ENCODE measurements around the gene BPIFA1. TPM values are rescaled to one million over a fixed set of nuclear protein-coding genes. Genes with fewer than 3 reads are reported as not detected.
A peak's percentile ranks its signal among the peaks of the same experiment; 100 is the strongest.

BPIFA1 gene
- total RNA-seq, 1 experiment from 2014 or later = not detected

DNA sequence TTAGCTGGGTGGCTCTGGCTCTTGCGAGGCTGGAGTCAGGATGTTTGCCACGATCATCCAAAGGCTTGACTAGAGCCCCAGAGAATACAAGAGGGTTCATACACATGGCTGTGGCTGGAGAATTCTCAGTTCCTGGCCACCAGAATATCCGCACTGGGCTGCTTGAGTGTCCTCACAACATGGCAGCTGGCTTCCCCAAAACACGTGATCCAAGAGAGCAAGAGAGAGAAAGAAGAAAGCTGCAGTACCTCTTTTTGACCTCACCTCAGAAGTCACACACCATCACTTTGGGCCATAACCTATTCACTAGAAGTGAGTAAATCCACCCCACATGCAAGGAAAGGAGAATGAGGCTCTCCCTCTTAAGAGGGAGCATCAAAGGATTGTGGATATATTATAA is 25.7 kb downstream of the BPIFA1 start (continued):
- TF ChIP-seq AR (CRISPR knock-in tag; IDR thresholded peaks at IDR 0.05) = no peak
- TF ChIP-seq FOXK1 (CRISPR knock-in tag; IDR thresholded peaks at IDR 0.05) = no peak
- no peak for TF ChIP-seq IRF1 (CRISPR knock-in tag; IDR thresholded peaks at IDR 0.05)
- no peak for TF ChIP-seq CREB1 (CRISPR knock-in tag; IDR thresholded peaks at IDR 0.05)
- no peak for TF ChIP-seq SMAD4 (CRISPR knock-in tag; IDR thresholded peaks at IDR 0.05)
- TF ChIP-seq GTF2I (CRISPR knock-in tag; conservative IDR thresholded peaks at IDR 0.05) = no peak
- no peak for TF ChIP-seq NR3C1 (CRISPR knock-in tag; conservative IDR thresholded peaks at IDR 0.05; ENCODE audit: low read depth)
- no peak for TF ChIP-seq OVOL2 (CRISPR knock-in tag; IDR thresholded peaks at IDR 0.05; ENCODE audit: borderline replicate concordance)

DNA sequence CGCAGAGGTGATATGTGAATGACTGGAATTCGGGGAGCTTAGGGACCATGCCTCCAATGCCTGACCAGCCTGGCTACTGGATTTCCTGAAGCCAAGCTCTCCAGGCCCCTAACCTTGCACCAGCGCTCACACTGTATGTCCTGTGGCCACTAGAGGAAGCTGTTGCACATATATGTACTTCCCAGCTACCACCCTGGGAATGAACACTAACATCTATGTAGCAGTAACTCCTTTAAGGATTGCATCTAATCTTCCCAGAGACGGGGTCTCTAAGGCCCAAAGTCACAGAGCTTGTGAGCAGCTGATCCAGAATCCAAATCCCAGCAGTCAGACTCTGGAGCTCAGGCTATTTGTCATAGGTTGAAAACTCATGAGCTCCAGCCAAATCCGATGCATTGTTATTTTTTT is 26.9 kb downstream of the BPIFA1 start:
- no peaks in the 10 kb centered on the region for H3K9me3 Mint-ChIP-seq
- H3K4me1 Mint-ChIP-seq = no peaks in the 10 kb centered on the region
- ATAC-seq = peak; percentile 99
- POLR2A ChIA-PET = interaction anchor here (0.8 kb wide), 1 partner anchor 405 kb away, joined by 3 read pairs; no protein-coding TSS in a partner anchor
- no peak overlapping the region for H3K27ac Mint-ChIP-seq
- peaks cover 12% of the 10 kb centered on the region for H3K27me3 Mint-ChIP-seq (ENCODE audit: low read depth)
- DNase-seq (ENCODE audit: low spot score) = peak; percentile 63
- H3K36me3 Mint-ChIP-seq = no peaks in the 10 kb centered on the region
- TF ChIP-seq ZBTB21 (CRISPR knock-in tag; IDR thresholded peaks at IDR 0.05; ENCODE audit: borderline replicate concordance) (no peak), MAX (CRISPR knock-in tag; IDR thresholded peaks at IDR 0.05) (no peak), GABPB1 (CRISPR knock-in tag; IDR thresholded peaks at IDR 0.05) (peak; percentile 62; the same call in 1 of the 2 replicates), FOXP1 (CRISPR knock-in tag; IDR thresholded peaks at IDR 0.05; ENCODE audit: borderline replicate concordance) (no peak), TCF7 (CRISPR knock-in tag; IDR thresholded peaks at IDR 0.05; ENCODE audit: low read depth) (no peak), SMAD3 (CRISPR knock-in tag; IDR thresholded peaks at IDR 0.05; ENCODE audit: borderline replicate concordance) (no peak)
- H3K4me3 Mint-ChIP-seq = no peak overlapping the region
- CTCF ChIA-PET = interaction anchor here (0.6 to 3.3 kb wide), 38 partner anchors 9 to 405 kb away, joined by 3 to 60 read pairs (median 5); partner anchors contain the start of gene BPIFB1

DNA sequence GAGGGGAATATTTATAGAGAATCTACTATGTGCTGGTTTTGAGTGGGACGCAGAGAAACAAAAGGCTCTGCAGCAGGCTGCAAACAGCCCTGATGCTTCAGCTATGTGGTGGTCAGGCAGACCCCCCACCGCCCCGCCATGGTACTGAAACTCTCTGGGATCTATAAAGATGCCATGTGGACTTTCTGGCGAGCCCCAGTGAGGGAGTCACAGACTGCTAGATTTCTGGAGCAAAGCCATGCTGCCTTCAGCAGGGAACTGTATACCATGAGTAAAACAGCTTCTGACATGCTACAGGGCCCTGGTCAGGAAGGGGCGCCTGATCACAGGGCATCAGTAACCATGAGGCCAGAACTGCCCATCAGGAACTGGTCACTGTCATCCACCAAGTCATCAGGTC is 28.0 kb downstream of the BPIFA1 start:
- ATAC-seq = no peak
- H3K27ac Mint-ChIP-seq = no peak overlapping the region
- TF ChIP-seq, protein P1, sequence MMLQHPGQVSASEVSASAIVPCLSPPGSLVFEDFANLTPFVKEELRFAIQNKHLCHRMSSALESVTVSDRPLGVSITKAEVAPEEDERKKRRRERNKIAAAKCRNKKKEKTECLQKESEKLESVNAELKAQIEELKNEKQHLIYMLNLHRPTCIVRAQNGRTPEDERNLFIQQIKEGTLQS (CRISPR knock-in tag; conservative IDR thresholded peaks at IDR 0.05) = no peak
- TF ChIP-seq CREB1 (CRISPR knock-in tag; IDR thresholded peaks at IDR 0.05) (no peak), ZNF263 (CRISPR knock-in tag; IDR thresholded peaks at IDR 0.05; ENCODE audit: low read depth) (no peak), HMGXB4 (CRISPR knock-in tag; IDR thresholded peaks at IDR 0.05) (no peak), SP1 (CRISPR knock-in tag; conservative IDR thresholded peaks at IDR 0.05) (no peak), ZNF317 (CRISPR knock-in tag; IDR thresholded peaks at IDR 0.05; ENCODE audit: borderline replicate concordance, low read depth) (no peak), ETV6 (CRISPR knock-in tag; IDR thresholded peaks at IDR 0.05) (no peak), ZNF532 (CRISPR knock-in tag; IDR thresholded peaks at IDR 0.05; ENCODE audit: borderline replicate concordance) (no peak), SMAD3 (CRISPR knock-in tag; IDR thresholded peaks at IDR 0.05; ENCODE audit: borderline replicate concordance) (no peak)
- TF ChIP-seq, protein P2, sequence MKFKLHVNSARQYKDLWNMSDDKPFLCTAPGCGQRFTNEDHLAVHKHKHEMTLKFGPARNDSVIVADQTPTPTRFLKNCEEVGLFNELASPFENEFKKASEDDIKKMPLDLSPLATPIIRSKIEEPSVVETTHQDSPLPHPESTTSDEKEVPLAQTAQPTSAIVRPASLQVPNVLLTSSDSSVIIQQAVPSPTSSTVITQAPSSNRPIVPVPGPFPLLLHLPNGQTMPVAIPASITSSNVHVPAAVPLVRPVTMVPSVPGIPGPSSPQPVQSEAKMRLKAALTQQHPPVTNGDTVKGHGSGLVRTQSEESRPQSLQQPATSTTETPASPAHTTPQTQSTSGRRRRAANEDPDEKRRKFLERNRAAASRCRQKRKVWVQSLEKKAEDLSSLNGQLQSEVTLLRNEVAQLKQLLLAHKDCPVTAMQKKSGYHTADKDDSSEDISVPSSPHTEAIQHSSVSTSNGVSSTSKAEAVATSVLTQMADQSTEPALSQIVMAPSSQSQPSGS (CRISPR knock-in tag; IDR thresholded peaks at IDR 0.05; ENCODE audit: borderline replicate concordance, low read depth) = no peak

More for the DNA sequence above, 28.0 kb downstream of the BPIFA1 start:
- Mint-ChIP-seq H3K9me3 (no peaks in the 10 kb centered on the region), H3K4me3 (no peak overlapping the region), H3K27me3 (ENCODE audit: low read depth) (peaks cover 12% of the 10 kb centered on the region), H3K36me3 (no peaks in the 10 kb centered on the region), H3K4me1 (no peaks in the 10 kb centered on the region)
- CTCF ChIA-PET = interaction anchor here (3.3 kb wide), 1 partner anchor 29 kb away, joined by 60 read pairs; no protein-coding TSS in a partner anchor
- POLR2A ChIA-PET = no interaction called here
- no peak for DNase-seq (ENCODE audit: low spot score)
